Lower lobe of right lung (tissue), 2 donors: ENCODE measurements around the gene RECK. TPM values are rescaled to one million over a fixed set of nuclear protein-coding genes. Genes with fewer than 3 reads are reported as not detected.

Experiments used
- ATAC-seq, 2 donors: fragments of 200-7000 bp; cut with Tn5 transposase; one replicate each; pipeline ENCODE4 v1.9.1; 2020 to 2022; ENCODE audit warnings: mild to moderate bottlenecking in 2 of 2, moderate library complexity in 2 of 2
- DNase-seq: peaks from one replicate; pipeline ENCODE4 v3.0.0-alpha.2; 2020
- H3K27ac ChIP-seq: fragments of 200-600 bp; one replicate; pipeline ENCODE4 v1.8.0; 2022
- H3K27me3 ChIP-seq: fragments of 200-600 bp; one replicate; pipeline ENCODE4 v1.8.0; 2022; ENCODE audit warnings: low read depth
- H3K36me3 ChIP-seq: fragments of 200-600 bp; one replicate; pipeline ENCODE4 v1.8.0; 2022; ENCODE audit warnings: mild to moderate bottlenecking
- H3K4me1 ChIP-seq: fragments of 200-600 bp; one replicate; pipeline ENCODE4 v1.8.0; 2022
- H3K4me3 ChIP-seq: fragments of 200-600 bp; one replicate; pipeline ENCODE4 v1.8.0; 2022; ENCODE audit warnings: mild to moderate bottlenecking
- H3K9me3 ChIP-seq: fragments of 200-600 bp; one replicate; pipeline ENCODE4 v1.8.0; 2022
- intact Hi-C: fragments of 100-400 bp; cut with DNase I; formaldehyde crosslinking; loops from one replicate; pipeline ENCODE4 v1.11.0; 2022
- total RNA-seq: library from RNA; stranded (reverse); fragmentation: NEBNext Ultra II Directional; extraction: Animal tissue kit (Norgen Biotek cat#: 25700); gene quantifications from one replicate; pipeline ENCODE4 v1.2.1, GENCODE V29; 2021
- TF ChIP-seq, protein P1 (sequence below): fragments of 200-600 bp; IDR thresholded peaks from one replicate; pipeline ENCODE4 v1.8.0; 2022; ENCODE audit warnings: antibody characterized with exemption, mild to moderate bottlenecking
- donor health status: DM: no; HTN: yes; CAD: no; lungs with severe emphysema.

Gene RECK
- total RNA-seq, 1 donor from 2014 or later, result 15.2 TPM

GRCh38 chr9:36102742-36103495 lies 66.2 kb downstream of the RECK start:
- H3K4me1 ChIP-seq, result peaks cover 9% of the 10 kb centered on the region
- ATAC-seq, result peak; percentile 95 to 98
- no peak overlapping the region for H3K4me3 ChIP-seq
- no peak overlapping the region for H3K27ac ChIP-seq
- no peaks in the 10 kb centered on the region for H3K27me3 ChIP-seq
- H3K9me3 ChIP-seq, result no peaks in the 10 kb centered on the region
- TF ChIP-seq, protein P1, sequence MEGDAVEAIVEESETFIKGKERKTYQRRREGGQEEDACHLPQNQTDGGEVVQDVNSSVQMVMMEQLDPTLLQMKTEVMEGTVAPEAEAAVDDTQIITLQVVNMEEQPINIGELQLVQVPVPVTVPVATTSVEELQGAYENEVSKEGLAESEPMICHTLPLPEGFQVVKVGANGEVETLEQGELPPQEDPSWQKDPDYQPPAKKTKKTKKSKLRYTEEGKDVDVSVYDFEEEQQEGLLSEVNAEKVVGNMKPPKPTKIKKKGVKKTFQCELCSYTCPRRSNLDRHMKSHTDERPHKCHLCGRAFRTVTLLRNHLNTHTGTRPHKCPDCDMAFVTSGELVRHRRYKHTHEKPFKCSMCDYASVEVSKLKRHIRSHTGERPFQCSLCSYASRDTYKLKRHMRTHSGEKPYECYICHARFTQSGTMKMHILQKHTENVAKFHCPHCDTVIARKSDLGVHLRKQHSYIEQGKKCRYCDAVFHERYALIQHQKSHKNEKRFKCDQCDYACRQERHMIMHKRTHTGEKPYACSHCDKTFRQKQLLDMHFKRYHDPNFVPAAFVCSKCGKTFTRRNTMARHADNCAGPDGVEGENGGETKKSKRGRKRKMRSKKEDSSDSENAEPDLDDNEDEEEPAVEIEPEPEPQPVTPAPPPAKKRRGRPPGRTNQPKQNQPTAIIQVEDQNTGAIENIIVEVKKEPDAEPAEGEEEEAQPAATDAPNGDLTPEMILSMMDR, result peak; percentile 90
- peak; percentile 90 for DNase-seq
- peaks cover 2% of the 10 kb centered on the region for H3K36me3 ChIP-seq
- intact Hi-C loops, result loop anchor here (5.0 kb wide), 1 partner anchor 64 kb away; the partner anchor contains the start of gene CCIN

- DNase-seq, result no peak
- peaks cover 16% of the 10 kb centered on the region for H3K36me3 ChIP-seq
- no peaks in the 10 kb centered on the region for H3K9me3 ChIP-seq
- intact Hi-C loops, result no loop called here
- TF ChIP-seq, protein P1, result no peak
- no peak overlapping the region for H3K4me3 ChIP-seq
- no peak overlapping the region for H3K27ac ChIP-seq
- ATAC-seq, result no peak
- no peaks in the 10 kb centered on the region for H3K4me1 ChIP-seq
- no peaks in the 10 kb centered on the region for H3K27me3 ChIP-seq
These were observed 72.4 kb downstream of the RECK start for GRCh38 chr9:36109071-36109470.

DNA sequence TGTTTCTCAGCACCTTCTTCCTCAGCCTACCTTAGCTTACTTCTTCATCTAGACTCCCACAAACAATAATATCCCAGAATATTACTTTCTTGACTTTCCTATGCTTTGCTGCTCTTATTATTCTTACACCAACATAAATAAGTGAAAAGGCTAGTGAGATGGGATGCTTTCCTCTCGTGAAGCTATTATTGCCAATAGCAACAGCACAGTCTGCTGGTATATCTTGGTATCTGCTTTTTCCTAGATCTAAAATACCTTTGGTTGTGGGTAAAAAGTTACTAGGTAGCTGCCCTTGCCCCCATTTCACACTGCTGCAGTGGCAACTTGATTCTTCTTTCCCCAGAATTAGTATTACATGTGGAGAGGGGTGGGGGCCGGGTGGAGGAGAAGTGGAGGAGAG lies 73.7 kb downstream of the RECK start:
- intact Hi-C loops, result no loop called here
- TF ChIP-seq, protein P1, result no peak
- H3K4me3 ChIP-seq, result no peak overlapping the region
- DNase-seq (no peak), ATAC-seq (no peak)
- H3K27ac ChIP-seq, result no peak overlapping the region
- no peaks in the 10 kb centered on the region for H3K27me3 ChIP-seq
- no peaks in the 10 kb centered on the region for H3K4me1 ChIP-seq
- H3K9me3 ChIP-seq, result no peaks in the 10 kb centered on the region
- H3K36me3 ChIP-seq, result peaks cover 16% of the 10 kb centered on the region

DNA sequence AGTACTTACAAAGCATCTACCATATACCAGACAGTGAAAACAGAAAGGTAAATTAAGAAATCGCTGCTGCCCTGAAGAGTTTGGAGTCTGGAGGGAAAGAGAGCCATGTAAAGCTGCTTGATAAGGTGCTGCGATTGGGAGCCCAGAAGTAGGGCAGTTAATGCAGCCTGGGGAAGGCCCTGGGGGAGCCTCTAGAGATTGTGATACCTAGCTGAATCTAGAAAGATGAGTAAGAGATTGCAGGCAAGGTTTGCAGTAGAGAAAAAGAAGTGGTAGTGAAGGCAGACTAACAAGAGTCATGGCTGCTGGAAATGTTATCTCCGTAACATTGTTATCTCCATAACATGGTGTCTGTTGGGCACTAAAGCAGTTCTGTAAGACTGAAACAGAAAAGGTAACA lies 75.8 kb downstream of the RECK start:
- no peak for DNase-seq
- Histone ChIP-seq H3K4me3 (no peak overlapping the region), H3K9me3 (no peaks in the 10 kb centered on the region), H3K27ac (no peak overlapping the region), H3K36me3 (peaks cover 24% of the 10 kb centered on the region), H3K4me1 (no peaks in the 10 kb centered on the region), H3K27me3 (no peaks in the 10 kb centered on the region)
- TF ChIP-seq, protein P1, result no peak
- intact Hi-C loops, result no loop called here
- ATAC-seq, result no peak

- intact Hi-C loops, result no loop called here
- Histone ChIP-seq H3K9me3 (no peaks in the 10 kb centered on the region), H3K4me1 (peaks cover 2% of the 10 kb centered on the region), H3K27ac (no peak overlapping the region), H3K36me3 (peaks cover 14% of the 10 kb centered on the region), H3K4me3 (no peak overlapping the region), H3K27me3 (no peaks in the 10 kb centered on the region)
- DNase-seq, result no peak
- ATAC-seq, result no peak
- TF ChIP-seq, protein P1, result no peak
These were observed 77.3 kb downstream of the RECK start for GRCh38 chr9:36113999-36114398.
